Prostate gland (tissue), 2 donors: ENCODE data around the gene JARID2.

Source experiments
- POLR2A ChIP-seq: fragments of 450-650 bp; IDR thresholded peaks from one replicate; pipeline ENCODE4 v1.6.1; 2016; ENCODE audit warnings: antibody characterized with exemption, mild to moderate bottlenecking
- POLR2AphosphoS5 ChIP-seq: sonication (generic); formaldehyde crosslinking; IDR thresholded peaks from one replicate; pipeline ENCODE4 v1.6.1; 2017; ENCODE audit warnings: antibody characterized with exemption
- TF ChIP-seq, protein P1 (sequence below), 4 experiments: fragments of 200-600 bp in 2 of 4; fragments of 450-650 bp in 2 of 4; sonication (generic) in 2 of 4; IDR thresholded peaks; 1 replicate in 3 of 4; 2 replicates in 1 of 4; pipeline ENCODE4 v1.5.1; 2016 to 2019; ENCODE audit warnings: antibody characterized with exemption in 4 of 4, mild to moderate bottlenecking in 2 of 4, moderate library complexity in 2 of 4

DNA sequence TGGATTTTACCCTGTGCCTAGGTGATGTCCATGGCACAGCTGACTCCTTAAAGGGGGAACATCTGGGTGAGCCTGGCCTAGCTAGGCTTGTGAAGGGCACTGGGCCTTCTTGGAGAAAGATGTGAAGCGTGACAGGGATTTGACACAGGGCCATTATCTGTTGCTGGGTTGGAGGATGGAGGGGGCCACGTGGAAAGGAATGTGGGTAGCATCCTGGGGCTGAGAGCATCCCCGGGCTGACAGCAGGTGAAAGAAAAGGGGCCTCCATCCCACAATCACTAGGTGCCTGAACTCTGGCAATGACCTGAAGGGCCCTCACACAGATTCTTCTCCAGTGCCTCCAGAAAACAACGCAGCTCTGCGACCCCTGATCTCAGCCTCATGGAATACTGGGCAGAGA is 292.2 kb downstream of the JARID2 start:
- TF ChIP-seq, protein P1, sequence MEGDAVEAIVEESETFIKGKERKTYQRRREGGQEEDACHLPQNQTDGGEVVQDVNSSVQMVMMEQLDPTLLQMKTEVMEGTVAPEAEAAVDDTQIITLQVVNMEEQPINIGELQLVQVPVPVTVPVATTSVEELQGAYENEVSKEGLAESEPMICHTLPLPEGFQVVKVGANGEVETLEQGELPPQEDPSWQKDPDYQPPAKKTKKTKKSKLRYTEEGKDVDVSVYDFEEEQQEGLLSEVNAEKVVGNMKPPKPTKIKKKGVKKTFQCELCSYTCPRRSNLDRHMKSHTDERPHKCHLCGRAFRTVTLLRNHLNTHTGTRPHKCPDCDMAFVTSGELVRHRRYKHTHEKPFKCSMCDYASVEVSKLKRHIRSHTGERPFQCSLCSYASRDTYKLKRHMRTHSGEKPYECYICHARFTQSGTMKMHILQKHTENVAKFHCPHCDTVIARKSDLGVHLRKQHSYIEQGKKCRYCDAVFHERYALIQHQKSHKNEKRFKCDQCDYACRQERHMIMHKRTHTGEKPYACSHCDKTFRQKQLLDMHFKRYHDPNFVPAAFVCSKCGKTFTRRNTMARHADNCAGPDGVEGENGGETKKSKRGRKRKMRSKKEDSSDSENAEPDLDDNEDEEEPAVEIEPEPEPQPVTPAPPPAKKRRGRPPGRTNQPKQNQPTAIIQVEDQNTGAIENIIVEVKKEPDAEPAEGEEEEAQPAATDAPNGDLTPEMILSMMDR (IDR thresholded peaks at IDR 0.05), result no peak
- TF ChIP-seq POLR2A (no peak), POLR2AphosphoS5 (no peak)
